Skeletal muscle satellite cell (primary cell): Measurements from ENCODE around the gene SKIC3. TPM values are rescaled to one million over a fixed set of nuclear protein-coding genes. Genes with fewer than 3 reads are reported as not detected.

ENCODE experiments used
- small RNA-seq: library from RNA; depleted of rRNA; stranded (forward); fragments of <200 nt; gene quantifications from one replicate; pipeline ENCODE3, GENCODE V24; 2012

SKIC3 gene

Small RNAs within 50 kb of the gene (small RNA-seq; reads per million reads assigned to genes)
- not detected for gene RNU6-308P
